HG03442 (cell line): ENCODE data around the gene GSTO2.

Experiments used
- ATAC-seq: cut with Tn5 transposase; IDR thresholded peaks from one replicate; pipeline ENCODE4 v1.9.1; 2021; ENCODE audit warnings: mild to moderate bottlenecking, moderate library complexity; ENCODE audit not compliant: unreplicated experiment

The GSTO2 gene

DNA sequence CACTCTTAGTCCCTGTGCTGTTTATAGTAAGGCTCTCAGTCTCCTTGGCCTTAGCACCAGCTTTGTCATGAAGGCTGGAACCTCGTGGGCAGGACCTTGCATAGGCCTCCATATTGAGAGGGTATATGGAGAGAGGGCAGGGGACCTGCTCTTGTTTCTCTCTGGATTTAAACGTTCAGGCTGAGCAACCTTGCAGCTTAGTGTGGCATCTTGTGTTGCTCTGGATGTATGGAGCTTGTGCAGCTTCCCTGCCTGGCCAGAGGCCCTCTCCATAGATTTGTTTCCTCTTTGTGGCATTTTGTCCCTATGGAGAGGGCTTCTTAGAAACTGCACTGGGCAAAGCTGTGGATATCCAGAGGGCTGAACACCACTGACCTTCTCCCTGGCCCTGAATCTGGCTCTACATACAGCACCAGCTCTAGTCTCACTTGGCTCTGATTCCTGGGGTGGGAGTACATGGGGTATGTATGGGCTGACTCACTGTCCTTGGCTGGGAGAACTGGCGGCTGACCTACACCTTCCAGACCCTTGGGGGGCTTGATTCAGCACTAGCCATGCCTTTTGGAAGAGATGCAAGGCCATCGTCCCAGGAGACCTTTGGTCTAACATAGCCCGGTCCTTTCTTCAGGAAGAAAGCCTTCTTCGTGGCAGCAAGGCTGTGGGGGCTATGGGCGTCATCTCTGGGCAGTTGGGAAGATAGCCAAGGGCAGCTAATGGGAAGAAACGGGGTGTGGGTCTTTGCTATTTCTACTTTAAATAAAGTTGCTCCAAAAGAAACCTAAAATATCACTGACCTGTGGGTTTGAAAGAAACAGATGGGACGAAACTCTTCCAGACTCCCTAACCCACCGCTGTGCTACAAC, 38.8 kb downstream of the GSTO2 start:
- no peak for ATAC-seq

DNA sequence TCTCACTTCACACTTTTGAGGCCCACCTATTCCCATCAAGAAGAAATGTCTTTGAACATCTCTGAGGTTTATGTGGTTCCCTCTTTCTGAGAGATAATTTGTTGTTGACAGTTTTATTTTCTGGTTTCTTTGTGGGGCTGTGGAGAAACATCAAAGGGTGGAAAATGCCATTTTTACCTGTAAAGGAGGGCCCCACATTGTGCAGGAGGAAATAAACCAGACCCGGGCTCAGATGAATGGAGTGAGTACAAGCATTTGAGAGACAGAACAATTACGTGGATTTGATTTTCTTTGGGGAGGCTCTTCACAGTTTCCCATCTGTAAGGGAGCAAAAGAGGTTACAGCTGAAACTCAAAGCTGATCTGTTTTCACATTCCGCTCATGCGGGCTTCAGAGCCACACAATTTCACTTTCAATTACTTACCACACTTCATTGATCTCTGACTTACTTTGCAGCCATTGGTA, 39.5 kb downstream of the GSTO2 start:
- peak; percentile 76 for ATAC-seq

DNA sequence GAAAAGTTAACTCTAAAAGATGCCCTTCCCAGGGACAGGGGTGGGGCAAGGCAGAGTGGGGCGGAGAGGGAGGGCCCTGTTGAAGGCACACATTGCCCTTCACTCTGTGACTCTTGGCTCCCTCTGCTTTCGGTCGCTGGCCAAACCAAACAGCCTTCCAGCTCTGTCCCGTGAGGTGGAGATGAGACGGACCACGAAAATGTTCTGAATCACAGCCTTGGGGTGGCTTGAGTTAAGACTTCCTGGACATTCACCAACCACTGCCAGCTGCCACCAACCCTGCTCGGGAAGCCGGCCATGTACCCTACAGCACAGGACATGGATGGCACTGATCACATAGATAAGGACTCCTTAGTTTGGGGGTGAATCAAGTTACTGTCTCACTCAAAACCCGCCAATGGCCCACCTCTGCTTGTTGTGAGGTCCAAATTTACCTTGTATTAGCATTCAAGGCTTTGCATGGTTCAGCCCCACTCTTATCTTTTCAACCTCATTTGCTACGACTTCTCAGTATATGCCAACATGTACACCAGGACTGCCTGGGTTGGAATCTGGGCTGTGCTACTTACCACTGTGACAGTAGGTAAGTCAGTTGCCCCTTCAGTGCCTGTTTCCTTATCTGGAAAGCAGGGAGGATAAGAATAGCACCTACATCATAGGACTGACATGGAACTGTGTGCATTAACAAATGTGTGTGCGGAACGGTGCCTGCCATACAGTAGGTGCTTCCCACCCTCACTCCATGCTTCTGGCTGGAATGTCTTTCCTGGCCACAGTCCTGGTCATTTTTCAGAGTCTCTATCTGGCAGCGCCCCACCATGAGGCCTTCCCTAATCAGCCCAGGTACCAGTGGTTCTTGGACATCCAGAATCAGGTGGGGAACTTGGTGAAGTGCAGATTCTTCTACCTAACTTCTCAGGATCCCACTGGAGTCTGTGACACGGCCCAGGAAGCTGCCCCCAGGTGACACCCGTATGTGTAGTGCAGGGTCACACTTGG, 41.3 kb downstream of the GSTO2 start:
- no peak for ATAC-seq

DNA sequence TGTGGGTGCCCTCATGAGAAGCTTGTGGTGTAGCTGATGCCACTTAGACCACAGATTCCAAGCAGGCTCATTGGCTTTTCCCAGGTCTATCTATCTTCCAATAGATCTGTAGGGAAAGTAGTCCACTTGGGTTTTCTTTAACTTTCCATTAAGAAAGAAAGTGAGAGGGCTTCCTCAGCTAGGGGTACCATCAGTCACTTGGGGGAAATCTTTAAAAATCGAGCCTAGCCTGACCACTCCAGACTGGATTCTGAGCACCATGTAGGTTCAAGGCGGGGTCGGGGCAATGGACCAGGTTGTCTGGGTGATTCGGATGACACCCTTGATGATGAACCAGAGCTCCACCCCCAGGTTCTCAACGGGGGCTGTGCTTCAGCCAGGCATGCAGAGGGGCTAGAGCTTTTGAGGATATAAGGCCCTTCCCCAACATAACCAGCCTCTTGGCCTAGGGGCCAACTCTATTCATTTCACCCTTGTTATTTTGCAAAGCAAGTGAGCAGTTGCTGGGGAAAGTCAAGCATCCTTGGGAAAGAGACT, 42.3 kb downstream of the GSTO2 start:
- no peak for ATAC-seq

DNA sequence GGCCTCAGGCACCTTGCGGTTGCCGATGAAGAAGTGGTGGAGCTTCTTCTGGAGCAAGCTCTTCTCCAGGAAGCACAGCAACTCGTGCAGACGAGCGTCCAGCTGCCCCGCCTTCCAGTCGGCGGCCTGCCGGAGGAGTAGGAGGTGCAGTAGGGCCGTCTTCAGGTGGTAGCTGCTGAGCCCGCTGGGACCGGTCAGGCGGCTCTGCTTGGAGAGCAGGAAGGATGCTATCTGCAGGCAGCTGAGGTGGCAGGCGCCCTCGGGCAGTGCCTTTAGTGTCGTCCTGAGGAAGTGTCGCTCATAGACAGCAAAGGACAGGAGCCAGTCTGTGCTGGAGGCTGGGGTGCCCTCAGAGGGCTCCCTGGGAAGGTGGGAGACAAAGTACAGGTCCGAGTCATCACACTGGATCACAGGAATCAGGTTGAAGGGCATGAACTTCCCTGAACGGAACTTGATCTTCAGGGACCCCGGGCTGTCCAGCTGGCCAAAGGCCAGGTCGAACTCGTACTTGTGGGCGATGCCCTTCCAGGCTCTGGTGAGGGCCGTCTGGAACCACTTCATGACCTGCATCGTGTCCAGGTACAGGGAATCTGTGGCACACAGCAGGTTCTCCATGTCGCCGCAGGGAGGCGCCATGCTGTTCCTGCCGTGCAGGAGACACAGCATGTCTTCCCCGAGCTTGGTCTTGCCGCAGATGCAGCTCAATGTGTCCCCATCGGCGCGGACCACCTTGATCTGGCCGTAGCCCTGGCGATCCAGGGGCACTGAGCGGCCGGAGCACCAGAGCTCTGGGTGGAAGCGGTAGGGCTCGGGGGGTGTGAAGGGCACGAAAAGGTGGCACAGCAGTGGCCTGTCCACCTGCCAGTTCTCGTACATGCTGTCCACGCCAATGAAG, 45.9 kb downstream of the GSTO2 start:
- ATAC-seq: no peak

DNA sequence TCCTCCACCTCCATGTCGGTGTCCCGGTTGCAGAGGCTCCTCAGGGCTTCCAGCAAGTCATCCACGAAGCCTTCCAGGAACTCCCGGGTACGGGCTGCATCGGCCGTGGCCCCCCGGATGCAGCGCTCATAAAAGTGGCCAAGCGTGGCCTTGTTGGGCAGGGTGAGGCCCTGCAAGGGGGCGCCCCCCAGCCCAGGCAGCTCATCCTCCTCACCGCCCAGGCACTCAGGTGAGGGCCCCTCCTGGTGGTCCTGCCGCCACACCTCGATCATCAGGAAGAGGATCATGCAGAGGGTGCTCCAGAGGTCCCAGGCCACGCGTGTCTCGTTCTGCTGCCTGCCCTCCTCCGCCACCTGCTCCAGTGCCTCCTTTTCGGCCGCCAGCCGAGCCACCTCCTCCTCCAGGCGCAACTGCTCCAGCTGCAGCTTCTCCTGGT, 46.5 kb downstream of the GSTO2 start:
- no peak for ATAC-seq

DNA sequence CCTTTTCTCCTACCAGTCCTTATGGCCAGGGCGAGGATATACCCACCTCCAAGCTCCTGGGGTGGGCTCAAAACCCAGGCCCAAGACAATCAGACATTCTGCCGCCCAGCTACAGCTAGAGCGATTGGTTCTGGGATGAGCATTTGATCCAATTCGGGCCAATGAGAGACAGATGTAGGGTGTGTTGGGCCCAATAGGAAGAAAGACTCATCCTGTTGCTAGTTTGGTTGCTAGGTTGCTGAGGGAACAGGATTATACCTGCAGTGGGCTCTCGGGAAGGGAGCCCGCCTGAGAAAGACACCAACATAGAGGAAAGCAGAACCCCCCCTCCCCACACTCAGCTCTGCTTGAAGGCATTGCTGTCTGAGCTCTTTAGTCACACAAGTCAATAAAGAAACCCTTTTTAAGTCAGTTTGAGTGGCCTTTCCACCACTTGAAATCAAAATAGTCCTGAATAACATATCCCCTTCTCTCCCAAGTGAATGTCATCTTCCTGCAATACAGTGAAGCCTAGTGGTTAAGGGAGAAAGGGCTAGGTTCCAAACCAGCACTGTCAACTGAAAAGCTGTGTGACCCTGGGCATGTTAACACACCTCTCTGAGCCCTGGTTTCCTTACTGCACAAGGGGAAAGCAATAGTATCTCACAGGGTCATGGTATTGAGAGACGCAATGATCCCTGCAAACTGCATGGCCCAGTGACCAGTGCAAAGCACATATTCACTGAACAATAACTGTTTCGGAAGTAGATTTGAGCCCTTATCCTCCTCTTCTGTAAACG, 47.5 kb downstream of the GSTO2 start:
- ATAC-seq: no peak

DNA sequence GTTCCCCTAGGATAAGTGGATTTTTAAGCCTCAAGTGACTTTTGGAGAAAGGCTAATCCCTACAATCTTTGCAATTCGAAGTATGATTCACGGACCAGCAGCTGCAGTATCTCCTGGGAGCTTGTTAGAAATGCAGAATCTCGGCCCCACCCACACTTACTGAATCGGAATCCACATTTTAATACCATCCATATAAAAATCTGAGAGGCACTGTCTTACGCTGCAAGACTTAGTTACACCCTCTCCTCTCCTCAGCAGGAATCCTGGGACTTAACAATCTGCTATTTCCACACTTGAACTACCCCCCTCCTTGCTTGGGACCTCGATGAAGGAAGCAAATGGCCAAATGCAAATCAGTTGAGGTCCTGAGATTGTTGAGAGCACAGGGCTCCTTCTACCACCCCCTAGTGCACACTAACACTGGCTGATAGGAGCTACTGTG, 48.3 kb downstream of the GSTO2 start:
- peak; percentile 42 for ATAC-seq

DNA sequence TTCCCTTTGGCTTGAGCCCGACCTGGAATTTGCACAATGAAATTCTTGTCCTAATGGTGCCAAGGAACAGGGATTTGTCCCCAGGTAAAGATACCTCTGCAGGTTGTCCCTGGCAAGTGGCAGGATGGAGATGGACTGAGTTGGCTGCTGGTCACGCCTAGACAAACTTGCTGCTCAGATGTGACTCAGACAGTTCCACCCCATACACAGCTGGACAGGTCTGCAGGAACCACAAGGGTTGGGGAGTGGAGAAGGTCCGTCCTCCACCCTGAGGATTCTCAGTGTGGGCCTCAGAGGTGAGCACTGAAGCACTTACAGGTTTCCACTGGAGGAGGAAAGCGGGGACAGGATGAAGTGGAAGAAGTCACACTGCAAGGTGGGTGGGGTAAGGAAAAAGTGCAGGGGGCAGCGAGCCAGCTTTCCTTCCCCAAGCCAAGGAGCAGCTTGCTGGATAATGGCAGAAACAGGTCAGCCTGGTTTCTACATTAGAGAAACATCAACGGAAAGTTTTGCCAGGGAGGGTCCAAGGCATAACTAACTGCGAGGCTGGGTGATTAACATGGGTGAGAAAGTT, 48.8 kb downstream of the GSTO2 start:
- ATAC-seq: peak; percentile 41

DNA sequence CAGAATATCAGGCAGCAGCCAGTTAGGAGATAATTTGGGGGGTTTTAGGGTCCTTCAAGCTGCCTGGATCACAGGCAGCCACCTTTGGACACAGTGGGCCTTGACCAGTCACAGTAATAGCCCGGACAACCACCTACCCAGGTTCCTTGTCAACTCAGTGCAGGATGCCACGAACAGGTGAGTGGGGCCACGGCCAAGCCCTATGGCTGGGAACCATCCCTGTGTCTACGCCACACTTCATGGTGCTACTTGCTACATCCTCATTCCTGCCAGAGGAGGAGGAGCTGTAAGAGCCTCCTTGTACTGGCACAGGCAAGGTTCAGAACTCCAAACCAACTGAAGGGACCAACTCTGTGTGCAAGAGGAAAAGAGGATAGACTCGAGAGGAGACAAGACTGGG, 49.3 kb downstream of the GSTO2 start:
- no peak for ATAC-seq

DNA sequence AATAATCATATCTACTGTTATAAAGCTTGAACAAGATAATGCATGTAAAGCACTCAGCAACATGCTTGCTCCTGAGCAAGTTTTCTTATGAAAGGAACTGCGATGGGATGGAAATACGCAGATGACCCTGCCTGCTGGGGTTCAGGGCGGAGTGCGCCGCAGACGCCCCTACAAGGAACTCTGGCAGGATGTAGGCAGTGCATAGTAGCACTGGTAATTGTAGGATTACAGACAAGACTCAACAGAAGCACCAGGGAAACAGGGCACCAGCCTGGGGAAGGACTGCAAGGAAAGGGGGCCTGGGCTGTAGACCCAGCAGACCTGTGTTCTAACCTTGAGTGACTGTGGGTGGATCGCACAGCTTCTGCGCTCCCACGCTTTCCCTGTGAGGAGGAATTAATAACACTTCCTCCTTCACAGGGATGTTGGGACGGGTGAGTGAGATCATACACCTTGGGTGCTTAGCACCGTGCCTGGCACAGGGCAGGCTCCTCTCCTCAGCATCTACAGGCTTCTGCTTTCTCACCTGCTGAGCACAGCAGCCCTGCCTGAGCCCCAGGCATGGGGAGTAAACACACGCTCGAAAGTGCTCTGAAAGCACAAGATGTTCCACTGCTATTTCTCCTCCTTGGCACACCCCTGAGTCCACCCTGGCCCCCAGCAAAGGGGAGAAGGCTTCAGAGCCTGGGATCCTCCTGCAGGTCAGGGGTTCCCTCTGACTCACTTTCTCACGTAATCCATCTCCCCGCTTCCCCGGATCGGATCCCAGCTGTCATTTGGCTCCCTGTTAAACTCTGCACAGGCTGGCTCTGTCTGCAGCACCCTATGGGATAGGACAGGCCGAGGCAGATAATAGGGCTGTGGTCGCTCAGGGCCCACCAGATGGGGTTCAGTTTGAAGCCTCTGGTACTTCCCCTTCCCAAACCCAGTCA, 50.1 kb downstream of the GSTO2 start:
- no peak for ATAC-seq

DNA sequence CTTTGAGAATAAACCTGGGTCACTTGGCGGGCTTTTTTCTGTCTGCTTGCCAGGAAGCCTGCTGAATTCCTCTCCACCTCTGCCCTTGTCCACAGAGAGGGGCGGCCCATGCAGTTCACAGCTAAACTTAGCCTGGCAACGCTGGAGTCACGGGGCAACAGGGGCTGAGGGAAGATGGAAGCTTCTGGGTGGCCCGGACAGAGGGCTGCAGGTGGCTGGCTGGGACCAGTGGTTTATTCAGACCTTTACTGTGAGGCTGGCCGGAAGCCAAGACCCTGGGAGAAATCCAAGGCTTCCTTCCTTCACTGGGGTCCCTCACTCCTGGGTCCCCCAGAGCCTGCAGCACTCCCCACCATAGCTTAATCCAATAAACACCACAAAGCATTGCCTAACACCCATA, 52.2 kb downstream of the GSTO2 start:
- ATAC-seq: no peak

DNA sequence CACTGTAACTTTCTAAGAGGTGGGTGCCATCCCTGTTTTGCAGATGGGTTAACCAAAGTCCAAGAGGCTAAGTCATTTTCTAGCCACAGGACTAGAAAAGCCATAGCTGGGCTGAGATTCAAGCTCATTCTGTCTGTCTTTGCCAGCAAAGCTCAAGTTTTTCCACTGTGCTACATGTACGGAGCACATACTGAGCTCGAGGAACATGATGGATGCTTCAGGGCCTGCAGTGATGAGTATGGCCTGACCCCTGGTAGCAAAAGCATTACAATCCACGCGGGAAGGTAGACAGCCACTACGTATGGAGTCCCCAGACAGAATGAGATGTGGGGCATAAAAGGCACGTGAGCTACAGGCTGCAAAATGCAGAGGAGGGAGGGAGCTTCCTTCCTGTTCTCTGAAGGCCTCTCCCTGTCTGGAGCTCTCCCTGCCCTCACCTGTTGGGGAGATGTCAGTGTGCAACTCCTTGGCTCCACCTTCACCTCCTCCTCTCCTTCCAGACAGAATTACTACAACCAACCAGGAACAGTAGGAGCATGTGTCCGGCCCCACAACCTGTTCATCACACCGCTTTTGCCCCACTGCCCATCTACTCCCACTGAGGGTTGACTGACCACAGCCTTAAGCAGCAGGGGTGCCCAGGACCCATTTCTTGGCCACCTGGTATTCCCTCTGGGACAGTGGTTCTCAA, 52.9 kb downstream of the GSTO2 start:
- ATAC-seq: peak; percentile 8

DNA sequence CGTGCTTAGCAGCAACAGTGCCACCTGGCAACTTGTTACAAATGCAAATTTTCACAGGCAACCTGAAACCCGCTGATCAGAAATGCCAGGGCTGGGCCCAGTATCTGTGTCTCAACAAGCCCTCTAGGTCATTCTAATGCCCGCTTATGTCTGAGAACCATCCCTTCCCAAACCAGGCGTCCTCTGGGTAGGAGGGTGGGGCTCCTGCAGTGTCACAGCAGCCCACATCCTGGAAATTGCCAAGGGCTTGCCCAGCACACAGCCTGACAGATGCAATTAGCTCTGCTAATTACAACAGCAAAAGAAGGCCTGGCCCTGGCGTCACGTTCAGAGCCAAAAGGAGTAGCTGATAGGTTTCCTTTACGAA, 53.4 kb downstream of the GSTO2 start:
- ATAC-seq: peak; percentile 31

DNA sequence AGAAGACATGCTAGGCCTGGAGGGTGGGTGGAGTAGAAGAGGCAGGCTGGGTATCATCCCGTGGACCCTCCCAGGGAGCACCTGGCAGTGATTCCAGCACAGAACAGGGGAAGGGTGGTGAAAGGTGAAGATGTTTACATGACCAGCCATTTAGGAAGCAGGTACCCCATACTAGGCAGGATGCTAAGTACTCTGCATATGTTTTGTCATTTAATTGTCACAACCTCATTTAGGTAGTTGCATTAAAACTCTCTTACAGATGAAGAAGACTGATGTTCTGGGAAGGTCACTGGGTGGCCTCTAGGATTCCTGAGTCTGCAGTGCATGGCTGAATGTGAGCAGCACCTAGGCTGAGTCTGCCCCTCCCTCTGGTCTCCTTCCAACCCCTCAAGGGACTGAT, 54.1 kb downstream of the GSTO2 start:
- no peak for ATAC-seq

DNA sequence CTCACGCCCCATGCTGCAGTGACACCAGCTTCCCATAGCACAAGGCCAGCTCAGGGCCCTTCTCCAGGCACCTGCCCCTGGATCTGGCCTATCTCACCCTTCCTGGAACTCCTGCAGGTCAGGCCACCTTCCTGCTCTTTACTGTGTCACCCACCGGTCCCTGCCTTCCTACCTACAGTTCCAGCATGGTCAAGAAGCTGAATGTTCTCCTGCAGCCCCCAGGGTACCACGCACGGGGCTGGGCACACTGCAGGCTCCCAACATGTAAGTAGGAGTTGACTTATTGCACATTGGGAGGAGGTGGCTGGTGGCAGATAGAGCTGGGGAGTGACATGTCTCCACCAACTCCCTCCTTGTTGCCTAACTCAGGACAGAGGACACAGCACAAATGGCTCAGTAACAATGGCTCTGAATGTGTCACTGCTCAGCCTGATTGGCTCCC, 54.8 kb downstream of the GSTO2 start:
- ATAC-seq: no peak

DNA sequence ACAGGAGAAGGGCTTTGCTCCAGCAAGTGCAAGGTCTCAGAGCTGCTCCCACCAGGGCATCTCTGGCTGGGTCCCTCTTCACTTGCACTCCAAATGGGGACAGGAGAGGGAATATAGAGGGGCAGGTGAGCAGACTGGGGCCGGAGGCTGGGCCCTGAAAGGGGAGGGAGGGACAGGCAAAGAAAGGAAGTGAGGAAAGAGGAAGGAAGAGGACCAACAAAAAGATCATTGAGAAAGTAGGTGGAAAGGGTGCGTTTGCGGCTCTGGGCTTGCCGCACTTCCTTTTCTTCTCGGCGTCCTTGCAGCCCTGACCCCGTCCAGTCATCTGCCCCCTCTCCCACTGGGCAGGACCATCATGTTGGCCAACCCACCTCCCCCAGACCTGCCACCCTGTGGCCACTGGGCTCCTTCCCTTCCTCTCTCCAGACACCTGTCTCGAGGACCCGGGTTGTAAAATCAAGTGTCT, 55.3 kb downstream of the GSTO2 start:
- no peak for ATAC-seq
